GM18867 (cell line): ENCODE measurements around the gene CD81.

ENCODE experiments used
- ATAC-seq: cut with Tn5 transposase; IDR thresholded peaks from one replicate; pipeline ENCODE4 v1.9.1; 2021; ENCODE audit warnings: mild to moderate bottlenecking, moderate library complexity; ENCODE audit not compliant: unreplicated experiment

The CD81 gene

DNA sequence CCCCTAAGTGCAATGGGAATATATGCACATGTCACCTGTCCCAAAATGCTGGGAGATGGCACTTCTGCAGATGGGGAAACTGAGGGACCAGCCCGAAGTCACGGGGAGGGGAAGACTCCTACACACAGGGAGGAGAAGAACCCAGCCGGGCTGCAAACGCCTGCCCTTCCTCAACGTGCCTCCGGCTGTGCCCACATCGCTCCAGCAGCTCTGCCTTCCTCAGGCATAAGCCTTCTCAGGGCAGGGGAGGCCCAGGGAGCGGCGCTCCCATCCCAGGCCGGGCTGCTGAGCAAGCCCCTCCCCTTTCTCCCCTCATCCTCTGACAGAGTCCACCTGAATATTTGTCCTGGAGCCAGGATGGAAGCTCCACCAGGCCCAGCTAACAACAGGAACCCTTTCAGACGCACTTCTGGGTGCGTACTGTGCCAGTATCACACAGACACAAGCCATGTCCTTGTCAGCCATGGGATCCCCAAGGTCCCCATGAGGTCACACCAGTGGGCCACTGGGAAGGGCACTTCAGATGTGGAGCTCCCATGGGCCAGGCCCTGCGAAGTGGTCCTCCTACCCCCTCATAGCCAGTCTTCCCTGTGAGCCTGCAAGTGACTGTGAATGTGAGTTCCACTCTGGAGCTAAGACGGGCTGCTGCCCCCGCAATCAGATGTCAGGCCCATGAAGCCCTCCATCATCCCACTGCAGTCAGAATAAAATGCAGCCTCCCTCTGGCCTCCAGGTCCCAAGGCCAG is 2.5 kb upstream of the CD81 start:
- no peak for ATAC-seq

DNA sequence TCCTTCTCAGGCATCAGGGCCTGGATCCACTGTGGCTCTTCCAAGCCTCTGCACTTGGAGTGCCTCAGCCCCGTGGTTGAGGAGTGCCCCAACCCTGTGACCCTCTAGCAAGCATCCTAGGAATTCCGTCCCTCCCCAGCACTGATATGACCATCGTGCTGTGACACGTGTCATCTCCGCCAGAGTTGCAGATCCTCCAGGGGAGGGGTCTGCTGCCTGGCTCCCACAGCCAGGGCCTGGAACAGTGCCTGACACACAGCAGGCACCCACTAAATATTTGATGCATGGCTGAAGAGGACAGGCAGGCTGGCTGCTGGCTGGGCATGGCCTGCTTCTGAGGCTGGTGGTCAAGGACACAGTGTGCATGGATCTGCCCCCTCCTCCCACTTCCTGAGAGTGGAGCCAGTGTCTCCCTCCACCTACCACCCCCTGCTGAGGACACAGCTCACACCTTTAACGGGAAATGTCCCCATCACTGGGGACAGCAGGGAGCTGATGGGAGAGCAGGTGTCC is 1.7 kb upstream of the CD81 start:
- ATAC-seq = no peak

DNA sequence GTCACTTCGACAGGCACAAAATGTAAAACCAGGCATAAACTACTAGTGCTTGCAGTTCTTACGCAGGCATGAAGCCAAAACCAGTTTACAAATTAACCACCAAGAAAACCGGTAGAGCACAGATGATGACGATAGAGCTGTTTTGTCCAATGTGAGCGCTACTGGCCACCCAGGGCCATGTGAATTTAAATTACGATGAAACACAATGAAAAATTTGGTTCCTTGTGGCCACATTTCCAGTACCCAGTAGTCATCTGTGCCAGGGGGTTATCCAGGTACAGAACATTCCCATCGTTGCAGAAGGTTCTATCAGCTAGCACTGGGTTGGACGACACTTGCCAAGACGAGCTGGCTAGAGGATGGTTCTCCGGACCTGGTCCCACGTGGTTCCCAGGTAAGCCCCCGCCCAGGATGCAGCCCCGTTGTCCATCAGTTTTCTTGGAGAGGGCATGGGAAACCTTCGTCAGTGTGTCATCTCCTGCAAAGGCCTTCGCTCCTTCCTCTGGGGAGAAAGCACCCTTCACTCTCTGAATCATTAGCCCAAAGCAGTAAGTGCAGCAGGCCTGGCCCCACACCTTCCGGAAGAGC is 1.1 kb upstream of the CD81 start:
- no peak for ATAC-seq

DNA sequence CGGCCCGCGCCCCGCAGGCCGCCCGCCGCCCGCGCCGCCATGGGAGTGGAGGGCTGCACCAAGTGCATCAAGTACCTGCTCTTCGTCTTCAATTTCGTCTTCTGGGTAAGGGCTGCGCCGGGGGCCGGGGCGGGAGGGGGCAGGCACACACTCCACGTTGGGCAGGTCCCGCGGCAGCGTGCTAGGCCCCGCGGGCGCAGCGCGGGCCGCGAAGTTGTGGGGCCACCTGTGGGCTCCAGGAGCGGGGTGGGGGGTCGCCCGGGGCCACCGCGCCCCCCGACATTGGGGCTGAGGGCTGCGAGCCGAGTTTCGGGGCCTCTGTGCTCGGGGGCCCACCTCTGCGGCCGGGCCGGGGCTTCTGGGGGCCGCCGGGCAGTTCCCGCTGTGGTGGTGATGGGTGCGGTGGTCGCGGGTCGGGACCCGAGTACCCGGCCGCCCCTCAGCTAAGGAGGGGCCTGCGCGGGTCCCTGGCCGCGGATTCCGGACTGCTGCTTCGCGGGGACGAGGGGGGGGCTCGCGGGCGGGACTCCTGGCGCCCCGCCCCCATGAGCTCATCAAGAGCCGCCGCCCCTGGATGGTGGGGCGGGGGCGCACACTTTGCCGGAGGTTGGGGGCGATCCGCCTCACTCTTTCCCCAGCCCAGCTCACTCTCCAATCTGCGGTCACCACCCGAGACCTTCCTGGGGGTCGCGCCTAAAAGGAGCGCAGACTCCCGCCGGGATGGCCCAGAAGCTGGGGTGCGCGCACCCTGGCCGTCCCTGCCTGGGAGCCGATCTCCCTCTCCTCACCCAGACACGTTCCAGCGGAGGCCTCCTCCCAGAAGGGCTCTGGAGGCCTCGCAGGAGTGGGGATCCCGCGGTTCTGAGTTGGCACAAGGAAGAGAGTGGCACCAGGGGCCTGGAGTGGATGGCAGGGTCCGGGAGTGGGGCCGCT is 667 bp downstream of the CD81 start:
- no peak for ATAC-seq

DNA sequence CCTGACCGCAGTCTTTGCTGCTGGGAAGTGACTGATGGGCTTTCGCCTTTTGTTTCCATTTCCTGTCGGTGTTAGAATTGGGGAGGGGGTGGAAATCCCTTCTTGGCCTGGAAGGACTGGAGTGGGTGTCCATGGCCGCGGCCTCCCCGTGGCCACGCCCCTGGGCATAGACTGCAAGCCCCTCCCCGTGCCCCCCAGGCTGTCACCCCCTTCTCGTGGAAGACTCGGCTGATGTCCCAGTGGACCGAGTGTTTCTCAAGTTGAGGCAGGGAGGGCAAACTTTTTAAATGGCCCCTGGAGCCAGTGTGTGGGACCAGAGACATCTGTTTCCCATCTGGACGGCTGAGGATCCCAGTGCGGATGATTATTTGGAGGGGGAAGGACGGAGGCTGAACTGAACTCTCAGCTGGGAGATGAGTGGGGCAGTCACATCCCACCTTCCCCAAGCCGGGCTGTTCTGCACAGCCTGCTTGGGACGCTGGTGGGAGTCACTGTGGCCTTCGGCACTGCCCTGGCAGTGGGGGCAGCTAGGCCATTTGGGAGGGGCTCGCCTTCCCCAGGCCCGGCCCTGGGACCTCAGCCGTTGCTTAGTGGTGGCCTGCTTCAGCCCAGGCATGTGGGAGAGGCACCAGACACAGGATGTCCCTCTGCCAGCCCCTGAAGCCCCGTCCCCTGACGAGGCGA is 1.6 kb downstream of the CD81 start:
- no peak for ATAC-seq

- ATAC-seq = no peak
These were observed 2.5 kb downstream of the CD81 start for GRCh38 chr11:2379466-2380174.

- no peak for ATAC-seq
These were observed 3.3 kb downstream of the CD81 start for GRCh38 chr11:2380396-2380795.

GRCh38 chr11:2380807-2381350 is 3.8 kb downstream of the CD81 start:
- no peak for ATAC-seq

- ATAC-seq = no peak
These were observed 4.5 kb downstream of the CD81 start for GRCh38 chr11:2381494-2382128.

DNA sequence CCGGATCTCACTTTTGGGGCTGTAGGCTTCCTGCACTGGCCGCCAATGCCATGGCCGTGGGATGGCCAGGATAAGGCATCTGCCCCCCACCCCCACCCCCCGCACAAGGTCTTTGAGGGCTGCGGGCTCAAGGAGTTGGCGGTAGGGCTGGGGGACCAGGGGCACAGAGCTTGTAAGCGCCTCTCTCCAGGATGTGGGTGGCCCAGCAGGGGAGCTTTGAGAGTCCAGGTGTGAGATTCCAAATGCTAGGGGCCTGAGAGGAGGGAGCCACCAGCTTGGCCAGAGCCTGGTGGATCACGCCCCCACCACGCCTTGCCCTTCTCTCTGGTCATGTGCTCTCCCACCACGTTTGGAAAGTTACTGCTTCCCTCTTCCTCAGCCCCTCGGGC is 5.0 kb downstream of the CD81 start:
- ATAC-seq = no peak

DNA sequence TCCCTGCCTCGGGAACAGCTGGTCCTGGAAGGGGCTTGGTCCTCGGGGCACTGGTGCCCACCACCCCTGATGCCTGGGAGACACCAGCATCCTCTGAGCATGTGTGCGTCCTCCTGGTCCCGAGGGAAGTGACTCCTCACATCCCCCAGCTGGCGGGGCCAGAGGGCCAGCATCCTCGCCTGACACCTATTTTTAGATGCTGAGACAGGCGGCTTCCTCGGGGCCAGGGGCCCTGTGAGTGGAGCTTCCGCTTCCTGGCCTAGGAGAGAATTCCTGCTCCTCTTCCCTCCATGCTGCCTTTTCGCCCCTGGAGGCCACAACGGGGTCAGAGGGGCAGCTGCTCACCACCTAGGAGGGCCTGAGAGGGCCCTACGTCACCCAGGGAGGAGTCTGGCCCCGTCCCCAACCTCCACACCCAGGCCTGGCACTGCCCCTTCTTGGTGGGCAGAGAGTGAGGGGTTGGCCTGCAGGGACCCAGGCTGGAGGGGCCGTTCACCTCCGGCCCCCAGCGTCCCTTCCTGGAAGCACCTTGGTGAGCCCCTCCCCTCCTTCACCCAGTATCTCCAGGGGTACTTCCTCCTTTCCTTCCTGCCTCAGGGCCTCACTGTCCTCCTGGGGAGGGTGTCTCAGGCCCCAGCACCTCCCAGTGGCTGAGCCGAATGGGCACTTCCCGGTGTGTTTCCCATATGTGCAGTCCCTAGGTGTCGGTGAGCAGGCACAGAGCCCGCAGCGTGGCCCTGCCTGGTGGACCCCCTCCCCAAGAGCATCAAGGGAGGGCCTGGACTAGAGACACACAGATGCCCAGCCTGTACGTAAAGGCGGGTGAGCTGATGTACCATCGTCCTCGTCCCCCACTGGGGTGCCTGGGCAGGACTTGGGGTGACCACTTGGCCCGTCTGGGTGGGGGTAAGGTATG is 6.1 kb downstream of the CD81 start:
- no peak for ATAC-seq

- peak; percentile 25 for ATAC-seq
These were observed 7.0 kb downstream of the CD81 start for GRCh38 chr11:2383852-2384804.

DNA sequence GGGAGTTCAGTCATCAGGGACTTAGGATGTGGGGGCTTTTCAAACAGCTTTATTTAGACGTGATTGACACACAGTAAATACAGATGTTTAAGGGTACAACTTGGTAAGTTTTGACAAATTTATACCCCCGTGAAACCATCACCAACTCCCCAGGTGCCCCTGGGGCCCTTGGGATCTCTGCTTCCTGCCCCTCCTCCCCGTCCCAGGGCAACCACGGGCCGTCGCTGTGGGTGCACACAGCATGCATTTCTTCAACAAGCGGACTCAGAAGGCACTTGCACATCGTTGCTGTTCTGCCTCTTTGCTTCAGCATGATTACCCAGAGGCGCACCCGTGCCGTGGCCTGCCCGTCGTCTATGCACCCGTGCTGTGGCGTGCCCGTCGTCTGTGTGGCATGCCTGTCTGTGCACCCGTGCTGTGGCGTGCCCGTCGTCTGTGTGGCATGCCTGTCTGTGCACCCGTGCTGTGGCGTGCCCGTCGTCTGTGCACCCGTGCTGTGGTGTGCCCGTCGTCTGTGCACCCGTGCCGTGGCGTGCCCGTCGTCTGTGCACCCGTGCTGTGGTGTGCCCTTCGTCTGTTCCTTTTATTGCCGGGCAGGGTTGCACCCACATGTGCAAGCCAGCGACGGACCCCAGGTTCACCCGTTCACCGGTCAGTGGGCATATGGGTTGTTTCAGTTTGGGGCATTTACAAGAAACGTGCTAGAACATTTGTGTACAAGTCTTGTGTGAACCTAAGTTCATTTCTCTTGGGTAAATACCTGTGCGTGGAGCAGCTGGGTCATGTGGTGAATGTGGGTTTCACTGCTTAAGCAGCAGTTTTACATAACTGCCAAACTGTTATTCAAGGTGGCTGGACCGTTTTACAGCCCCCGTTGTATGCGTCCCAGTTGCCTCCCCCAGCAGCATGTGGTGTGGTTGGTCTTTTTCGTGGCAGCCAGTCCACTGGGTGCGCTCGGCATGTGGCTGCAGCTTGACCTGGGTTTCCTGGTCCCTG is 8.3 kb downstream of the CD81 start:
- ATAC-seq = peak; percentile 36

DNA sequence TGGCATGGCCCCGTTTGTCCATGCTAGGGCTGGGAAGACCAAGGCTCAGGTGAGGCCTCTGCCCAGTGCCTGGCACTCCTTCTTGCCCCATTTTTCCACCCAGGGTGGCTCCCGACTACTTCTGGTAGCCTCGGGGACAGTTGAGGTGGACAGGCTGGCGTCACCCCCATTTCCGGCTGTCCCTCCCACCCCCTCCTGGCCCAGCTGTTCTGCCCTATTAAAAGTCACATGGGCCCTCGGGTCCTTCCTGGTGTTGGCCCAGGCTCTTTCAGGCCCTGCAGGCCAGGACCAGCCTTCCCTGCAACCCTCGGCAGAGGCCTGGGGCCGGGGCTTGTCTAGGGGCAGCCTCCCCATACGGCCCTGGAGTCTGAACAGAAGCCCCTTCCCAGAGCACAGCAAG is 9.5 kb downstream of the CD81 start:
- no peak for ATAC-seq

GRCh38 chr11:2387266-2387987 is 10.3 kb downstream of the CD81 start:
- no peak for ATAC-seq
